Measurements from ENCODE around the gene GRIN2D. TPM values are rescaled to one million over a fixed set of nuclear protein-coding genes. Genes with fewer than 3 reads are reported as not detected.
A peak's percentile ranks its signal among the peaks of the same experiment; 100 is the strongest.

The GRIN2D gene
- total RNA-seq, 1 donor from 2014 or later, result 1.1 TPM

- ATAC-seq (no peak), DNase-seq (ENCODE audit: low spot score) (no peak)
- intact Hi-C loops (cut with DNase I), result loop anchor here (10.0 kb wide), 1 partner anchor 190 kb away; no protein-coding TSS in a partner anchor
Observed at GRCh38 chr19:48395170-48395455, 1.6 kb downstream of the GRIN2D start.

- no peak for ATAC-seq
Observed at GRCh38 chr19:48395499-48395898, 2.0 kb downstream of the GRIN2D start.

GRCh38 chr19:48396016-48396823, 2.8 kb downstream of the GRIN2D start:
- intact Hi-C loops (cut with DNase I), result loop anchor here (10.0 kb wide), 1 partner anchor 189 kb away; no protein-coding TSS in a partner anchor
- ATAC-seq (no peak), DNase-seq (ENCODE audit: low spot score) (no peak)

More at GRCh38 chr19:48395499-48395898, 2.0 kb downstream of the GRIN2D start:
- DNase-seq (ENCODE audit: low spot score), result no peak
- intact Hi-C loops (cut with DNase I), result loop anchor here (10.0 kb wide), 1 partner anchor 189 kb away; no protein-coding TSS in a partner anchor

GRCh38 chr19:48396824-48397176, 3.3 kb downstream of the GRIN2D start:
- intact Hi-C loops (cut with DNase I), result loop anchor here (10.0 kb wide), 1 partner anchor 188 kb away; no protein-coding TSS in a partner anchor
- DNase-seq (ENCODE audit: low spot score) (no peak), ATAC-seq (no peak)

- ATAC-seq, result no peak
- intact Hi-C loops (cut with DNase I), result loop anchor here (10.0 kb wide), 1 partner anchor 187 kb away; no protein-coding TSS in a partner anchor
- DNase-seq (ENCODE audit: low spot score), result no peak
Observed at GRCh38 chr19:48397263-48398101, 4.0 kb downstream of the GRIN2D start.

- intact Hi-C loops (cut with DNase I), result loop anchor here (10.0 kb wide), 1 partner anchor 187 kb away; no protein-coding TSS in a partner anchor
- ATAC-seq (no peak), DNase-seq (ENCODE audit: low spot score) (no peak)
Observed at GRCh38 chr19:48398102-48398374, 4.6 kb downstream of the GRIN2D start.

GRCh38 chr19:48398375-48399235, 5.1 kb downstream of the GRIN2D start:
- intact Hi-C loops (cut with DNase I), result loop anchor here (10.0 kb wide), 1 partner anchor 186 kb away; no protein-coding TSS in a partner anchor
- DNase-seq (ENCODE audit: low spot score), result peak; percentile 85
- peak; percentile 58 for ATAC-seq

- peak; percentile 88 for ATAC-seq
- peak; percentile 80 for DNase-seq (ENCODE audit: low spot score)
- intact Hi-C loops (cut with DNase I), result no loop called here
Observed at GRCh38 chr19:48400018-48400742, 6.7 kb downstream of the GRIN2D start.

- DNase-seq (ENCODE audit: low spot score) (no peak), ATAC-seq (no peak)
- intact Hi-C loops (cut with DNase I), result no loop called here
Observed at GRCh38 chr19:48401287-48401686, 7.8 kb downstream of the GRIN2D start.

GRCh38 chr19:48403606-48404005, 10.1 kb downstream of the GRIN2D start:
- ATAC-seq (no peak), DNase-seq (ENCODE audit: low spot score) (no peak)
- intact Hi-C loops (cut with DNase I), result no loop called here

GRCh38 chr19:48405010-48405659, 11.7 kb downstream of the GRIN2D start:
- no peak for ATAC-seq
- intact Hi-C loops (cut with DNase I), result no loop called here
- DNase-seq (ENCODE audit: low spot score), result no peak

GRCh38 chr19:48405850-48406249, 12.4 kb downstream of the GRIN2D start:
- intact Hi-C loops (cut with DNase I), result no loop called here
- DNase-seq (ENCODE audit: low spot score) (no peak), ATAC-seq (no peak)

- DNase-seq (ENCODE audit: low spot score) (no peak), ATAC-seq (no peak)
- intact Hi-C loops (cut with DNase I), result no loop called here
Observed at GRCh38 chr19:48413879-48414587, 20.6 kb downstream of the GRIN2D start.

GRCh38 chr19:48415395-48415794, 21.9 kb downstream of the GRIN2D start:
- DNase-seq (ENCODE audit: low spot score) (peak; percentile 88), ATAC-seq (peak; percentile 92)
- intact Hi-C loops (cut with DNase I), result no loop called here

GRCh38 chr19:48415806-48416221, 22.3 kb downstream of the GRIN2D start:
- ATAC-seq, result peak; percentile 47
- intact Hi-C loops (cut with DNase I), result no loop called here
- DNase-seq (ENCODE audit: low spot score), result no peak

- no peak for ATAC-seq
- no peak for DNase-seq (ENCODE audit: low spot score)
- intact Hi-C loops (cut with DNase I), result no loop called here
Observed at GRCh38 chr19:48417421-48417820, 24.0 kb downstream of the GRIN2D start.

- intact Hi-C loops (cut with DNase I), result no loop called here
- no peak for ATAC-seq
- DNase-seq (ENCODE audit: low spot score), result no peak
Observed at GRCh38 chr19:48418317-48419064, 25.0 kb downstream of the GRIN2D start.
